ENCODE measurements around the gene MYL12A.
"Not testable (repeated sequence)": the region's sequence is repeated elsewhere in the genome, so short reads cannot be mapped to it uniquely, and the experiment has no call there.

The MYL12A gene

DNA sequence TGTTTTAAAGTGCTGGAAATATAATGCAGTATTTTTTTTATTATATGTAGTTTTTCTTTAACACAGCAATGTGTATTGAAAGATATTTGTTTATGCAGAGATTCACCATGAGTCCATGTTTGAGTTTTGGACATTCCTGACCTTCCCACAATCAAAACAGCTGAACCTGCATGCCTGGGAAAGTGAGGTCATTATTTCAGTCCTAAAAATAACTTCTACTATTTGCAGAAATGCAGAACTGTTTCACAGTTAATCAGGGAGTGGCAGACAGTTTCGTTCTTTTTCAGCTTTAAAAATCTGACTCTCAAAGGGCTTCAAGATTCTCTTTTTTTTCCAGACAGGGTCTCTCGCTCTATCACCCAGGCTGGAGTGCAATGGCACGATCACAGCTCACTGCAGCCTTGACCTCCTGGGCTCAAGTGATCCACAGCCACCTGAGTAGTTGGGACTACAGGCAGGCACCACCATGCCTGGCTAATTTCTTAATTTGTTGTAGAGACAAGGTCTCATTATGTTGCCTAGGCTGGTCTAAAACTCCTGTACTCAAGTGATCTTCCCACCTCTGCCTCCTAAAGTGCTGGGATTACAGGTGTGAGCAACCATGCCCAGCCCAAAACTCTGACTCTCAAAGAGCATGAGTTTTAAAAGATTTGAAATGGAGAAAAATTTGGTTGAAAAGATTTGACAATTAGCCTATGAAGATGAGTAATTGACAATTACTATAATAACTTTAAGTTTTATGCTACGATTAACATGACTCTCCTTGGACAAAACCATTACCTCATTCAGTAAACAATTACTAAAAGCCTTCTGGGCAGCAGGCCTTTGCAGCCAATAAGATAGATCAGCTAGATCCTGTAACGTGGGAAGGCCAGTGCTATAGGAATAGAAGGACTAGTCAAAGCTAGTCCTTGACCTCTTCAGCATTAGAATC is 9.4 kb downstream of the MYL12A start:
- no peak for DNase-seq

DNA sequence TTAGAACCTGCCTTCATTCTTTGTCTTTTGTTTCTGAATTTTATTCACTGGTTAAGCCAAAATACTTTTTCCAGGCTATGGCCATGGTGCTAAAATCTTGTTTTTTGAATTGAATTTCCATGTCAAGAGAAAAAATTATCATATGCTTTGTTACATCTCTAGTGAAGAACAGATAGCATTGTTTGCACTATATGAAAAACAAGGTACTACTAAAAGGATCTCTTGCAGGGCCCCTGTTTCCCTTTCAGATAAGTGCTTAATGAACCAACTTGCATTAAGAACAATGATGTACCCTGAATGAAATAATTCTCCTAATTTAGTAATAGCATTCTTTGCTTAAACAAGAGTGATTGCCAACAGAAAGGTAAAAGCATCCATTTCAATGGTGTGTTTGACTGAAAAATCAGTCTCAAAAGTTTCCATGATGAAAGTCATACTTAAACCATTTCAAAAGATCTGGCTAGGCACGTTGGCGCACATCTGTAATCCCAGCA is 10.1 kb downstream of the MYL12A start:
- DNase-seq, result no peak

- DNase-seq, result peak; percentile 31
Observed at GRCh38 chr18:3260995-3261372, 13.4 kb downstream of the MYL12A start.

GRCh38 chr18:3261373-3262233 is 14.0 kb downstream of the MYL12A start, which contains the start of gene MYL12B:
MYL12B (plus strand) TSS chr18:3262133; CDS start chr18:3272899, 10,766 bp downstream.
- peak; percentile 85 for DNase-seq

- DNase-seq, result peak; percentile 41
Observed at GRCh38 chr18:3262234-3263131, 14.9 kb downstream of the MYL12A start.

GRCh38 chr18:3263132-3263700 is 15.6 kb downstream of the MYL12A start:
- DNase-seq, result no peak

DNA sequence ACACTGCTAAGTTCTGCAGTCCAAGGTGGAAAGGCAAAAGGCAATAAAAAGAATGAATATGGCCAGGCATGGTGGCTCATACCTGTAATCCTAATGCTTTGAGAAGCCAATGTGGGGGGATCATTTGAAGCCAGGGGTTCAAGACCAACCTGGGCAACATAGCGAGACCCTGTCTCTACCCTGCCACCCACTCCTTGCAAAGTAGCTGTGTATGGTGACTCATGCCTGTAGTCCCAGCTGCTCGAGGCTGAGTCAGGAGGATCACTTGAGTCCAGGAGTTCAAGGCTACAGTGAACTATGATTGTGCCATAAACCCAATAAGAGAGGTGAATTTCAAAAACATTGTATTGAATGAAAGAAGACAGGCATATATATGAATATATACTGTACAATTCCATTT is 16.8 kb downstream of the MYL12A start:
- no peak for DNase-seq

DNA sequence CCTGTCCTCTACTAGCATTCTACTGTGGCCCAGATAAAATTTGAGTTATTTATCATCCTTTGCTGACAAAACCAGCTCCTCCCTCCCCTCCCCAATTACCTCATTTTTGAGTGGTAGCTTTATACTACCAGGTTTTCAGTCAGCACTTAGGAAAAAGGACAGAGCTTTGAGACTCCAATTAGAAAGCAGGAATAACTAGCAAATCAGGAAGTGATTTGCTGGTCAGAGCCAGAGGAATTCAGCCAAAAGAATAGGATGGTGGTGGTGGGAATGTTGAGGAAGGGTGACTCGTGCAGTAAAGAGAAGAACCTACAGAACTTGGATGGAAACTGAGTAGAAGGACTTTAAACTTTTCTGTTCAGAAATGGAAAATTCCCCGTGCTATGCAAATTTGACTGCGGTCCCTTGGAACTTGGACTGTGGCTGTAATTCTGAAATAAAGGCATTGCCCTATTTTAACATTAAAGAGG is 18.0 kb downstream of the MYL12A start:
- no peak for DNase-seq

GRCh38 chr18:3266062-3266608 is 18.5 kb downstream of the MYL12A start:
- DNase-seq, result no peak

DNA sequence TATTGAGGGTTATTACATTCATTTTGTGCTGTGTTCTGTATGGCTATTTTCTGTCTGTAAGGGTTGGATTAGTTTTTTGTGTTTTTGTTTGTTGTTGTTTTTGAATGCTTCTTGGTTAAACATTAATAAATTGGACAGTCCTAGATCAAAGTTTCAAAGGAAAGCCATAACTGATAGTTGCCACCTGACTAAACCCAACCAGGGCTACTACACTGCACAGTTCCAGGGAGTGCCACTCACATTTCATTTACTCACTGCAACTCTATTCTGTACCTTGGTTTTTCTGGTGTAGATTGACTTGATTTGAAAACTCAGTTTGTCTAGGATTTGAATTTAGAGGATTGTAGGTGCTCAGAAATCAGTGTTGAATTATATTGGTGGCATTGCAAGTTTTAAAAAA is 20.7 kb downstream of the MYL12A start:
- no peak for DNase-seq

DNA sequence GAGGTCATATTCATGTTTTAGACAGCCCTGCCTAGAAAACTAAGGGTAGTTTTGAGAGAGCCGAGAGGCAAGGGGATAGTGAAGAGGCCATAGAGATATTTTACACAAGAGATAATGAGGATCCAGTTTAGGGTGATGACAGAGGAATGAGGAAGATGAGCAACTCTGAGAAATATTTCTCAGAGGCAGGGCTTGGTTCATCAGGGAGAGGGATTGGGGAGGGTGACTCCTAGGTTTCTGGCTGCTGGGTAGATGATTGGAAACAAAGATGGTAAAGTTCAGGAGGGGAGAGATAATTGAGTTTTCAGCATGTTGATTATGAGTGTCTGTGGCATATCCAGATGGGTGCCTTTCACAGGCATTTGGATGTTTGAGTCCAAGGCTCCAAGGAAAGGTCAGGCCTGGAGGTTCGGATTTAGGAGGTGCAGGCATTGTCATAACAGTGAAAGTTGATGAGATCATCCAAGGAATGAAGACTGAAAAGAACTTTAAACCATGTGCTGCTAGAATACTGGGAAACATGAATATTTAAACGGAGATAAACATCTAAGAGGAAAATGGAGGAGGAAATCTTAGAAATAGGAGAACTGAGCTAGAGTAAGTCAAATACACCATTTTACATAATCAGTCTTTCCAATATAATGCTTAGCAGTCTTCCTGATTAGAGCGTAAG is 21.8 kb downstream of the MYL12A start:
- no peak for DNase-seq

DNA sequence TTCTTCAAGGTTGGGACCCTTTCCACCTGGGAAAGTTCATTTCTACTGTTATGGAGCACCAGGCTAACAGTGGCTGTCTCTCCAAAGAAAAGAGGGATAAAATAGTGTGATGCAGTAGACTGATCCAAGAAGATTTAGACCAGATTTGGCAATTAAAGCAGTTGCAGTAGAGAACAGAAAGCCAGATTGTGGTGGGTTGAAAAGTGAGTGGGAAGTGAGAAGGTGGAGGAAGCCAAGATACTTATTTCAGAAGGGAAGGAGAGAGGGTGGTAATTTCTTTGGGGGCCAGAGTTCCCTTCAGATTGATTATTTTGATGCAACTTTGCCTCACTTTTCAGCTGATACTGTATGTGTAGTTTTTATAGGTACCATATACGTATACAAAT is 22.3 kb downstream of the MYL12A start:
- no peak for DNase-seq

- DNase-seq, result no peak
Observed at GRCh38 chr18:3273042-3273441, 25.4 kb downstream of the MYL12A start.

GRCh38 chr18:3277643-3278213 is 30.1 kb downstream of the MYL12A start:
- DNase-seq, result not testable (repeated sequence)

GRCh38 chr18:3279201-3280185 is 31.9 kb downstream of the MYL12A start:
- DNase-seq, result peak; percentile 23

- DNase-seq, result peak; percentile 95
Observed at GRCh38 chr18:3281456-3282400, 34.1 kb downstream of the MYL12A start.

GRCh38 chr18:3283253-3283863 is 35.8 kb downstream of the MYL12A start:
- no peak for DNase-seq

- DNase-seq, result peak; percentile 62
Observed at GRCh38 chr18:3283908-3284307, 36.3 kb downstream of the MYL12A start.

All from NCI-H82 (cell line).